Smooth muscle cell (in vitro differentiated cells): ENCODE results near the gene LRRC71. TPM values are rescaled to one million over a fixed set of nuclear protein-coding genes. Genes with fewer than 3 reads are reported as not detected.

Source experiments
- DNase-seq: peaks from one replicate; lab custom pipeline; 2025; ENCODE audit not compliant: unreplicated experiment; lab: John Stamatoyannopoulos, UW
- H2AFZ ChIP-seq: fragments of 200-600 bp; sonication (generic); 2 replicates; pipeline ENCODE4 v1.6.0; 2016; ENCODE audit warnings: antibody characterized with exemption, low read depth, mild to moderate bottlenecking
- H3F3A ChIP-seq: fragments of 200-600 bp; sonication (generic); 2 replicates; pipeline ENCODE4 v1.6.0; 2017; ENCODE audit warnings: antibody characterized with exemption, low read depth
- H3K27ac ChIP-seq: fragments of 200-600 bp; sonication (generic); 2 replicates; pipeline ENCODE4 v1.5.1; 2016; ENCODE audit warnings: low read depth, mild to moderate bottlenecking
- H3K27me3 ChIP-seq: fragments of 200-600 bp; sonication (generic); 2 replicates; pipeline ENCODE4 v1.6.1; 2016; ENCODE audit warnings: low read depth, mild to moderate bottlenecking
- H3K36me3 ChIP-seq: fragments of 200-600 bp; sonication (generic); 2 replicates; pipeline ENCODE4 v1.5.1; 2016; ENCODE audit warnings: low read depth
- H3K4me1 ChIP-seq: fragments of 200-600 bp; sonication (generic); 2 replicates; pipeline ENCODE4 v1.5.1; 2016; ENCODE audit warnings: low read depth
- H3K4me2 ChIP-seq: fragments of 200-600 bp; sonication (generic); 2 replicates; pipeline ENCODE4 v1.6.0; 2016; ENCODE audit warnings: mild to moderate bottlenecking
- H3K4me3 ChIP-seq: fragments of 200-600 bp; sonication (generic); 2 replicates; pipeline ENCODE4 v1.5.1; 2016; ENCODE audit warnings: mild to moderate bottlenecking
- H3K79me2 ChIP-seq: fragments of 200-600 bp; sonication (generic); 2 replicates; pipeline ENCODE4 v1.6.0; 2016; ENCODE audit warnings: low read depth, mild to moderate bottlenecking
- H3K9ac ChIP-seq: fragments of 200-600 bp; sonication (generic); 2 replicates; pipeline ENCODE4 v1.6.0; 2016; ENCODE audit warnings: low read depth
- H3K9me3 ChIP-seq: fragments of 200-600 bp; sonication (generic); replicated peaks from 2 replicates; pipeline ENCODE4 v1.5.1; 2016; ENCODE audit warnings: low read depth
- H4K20me1 ChIP-seq: fragments of 200-600 bp; sonication (generic); 2 replicates; pipeline ENCODE4 v1.6.0; 2016; ENCODE audit warnings: low read depth
- CTCF ChIP-seq: fragments of 200-600 bp; sonication (generic); IDR thresholded peaks from 2 replicates; pipeline ENCODE4 v1.5.1; 2017; ENCODE audit warnings: borderline replicate concordance, mild to moderate bottlenecking, antibody characterized with exemption; ENCODE audit not compliant: insufficient read depth, poor library complexity, severe bottlenecking
- WGBS: methylation state at CpG from one replicate; pipeline ENCODE4 v1.1.7; 2016; ENCODE audit warnings: low lambda C conversion rate; 5-methylcytosine and 5-hydroxymethylcytosine counted together
- polyA plus RNA-seq: library from polyadenylated mRNA; unstranded; fragments of >200 nt; fragmentation: Nextera tagmentation; extraction: Ambion mirVana; gene quantifications from 2 replicates; pipeline ENCODE4 v1.2.1, GENCODE V29; 2016
- total RNA-seq: library from RNA; depleted of rRNA; stranded (reverse); fragments of >200 nt; gene quantifications from 2 replicates; pipeline ENCODE4 v1.2.3, GENCODE V29; 2014

Gene LRRC71
- total and polyA plus RNA-seq, 2 experiments from 2014 or later: not detected

GRCh38 chr1:156904187-156904959 lies 16.1 kb upstream of the LRRC71 start:
- H3K4me2 ChIP-seq: no peak overlapping the region
- H4K20me1 ChIP-seq: no peaks in the 10 kb centered on the region
- H3K27ac ChIP-seq: no peak overlapping the region
- H3K9ac ChIP-seq: no peak overlapping the region
- H3K36me3 ChIP-seq: no peaks in the 10 kb centered on the region
- no peaks in the 10 kb centered on the region for H3K79me2 ChIP-seq
- H3K27me3 ChIP-seq: no peaks in the 10 kb centered on the region
- no peak overlapping the region for H3K4me3 ChIP-seq
- no peaks in the 10 kb centered on the region for H3F3A ChIP-seq
- H3K9me3 ChIP-seq: no peaks in the 10 kb centered on the region
- 89% methylated on average over 19 of the region's 19 CpGs for WGBS
- no peaks in the 10 kb centered on the region for H3K4me1 ChIP-seq
- no peak for TF ChIP-seq CTCF
- DNase-seq: no peak
- H2AFZ ChIP-seq: no peak overlapping the region

- H2AFZ ChIP-seq: no peak overlapping the region
- no peak overlapping the region for H3K4me3 ChIP-seq
- H3K27me3 ChIP-seq: no peaks in the 10 kb centered on the region
- H3K27ac ChIP-seq: no peak overlapping the region
- DNase-seq: no peak
- 93% methylated on average over 16 of the region's 16 CpGs for WGBS
- TF ChIP-seq CTCF: no peak
- no peak overlapping the region for H3K9ac ChIP-seq
- no peaks in the 10 kb centered on the region for H4K20me1 ChIP-seq
- H3K4me1 ChIP-seq: no peaks in the 10 kb centered on the region
- no peaks in the 10 kb centered on the region for H3F3A ChIP-seq
- no peaks in the 10 kb centered on the region for H3K36me3 ChIP-seq
- no peaks in the 10 kb centered on the region for H3K79me2 ChIP-seq
- H3K4me2 ChIP-seq: no peak overlapping the region
- no peaks in the 10 kb centered on the region for H3K9me3 ChIP-seq
Observed at GRCh38 chr1:156905176-156905575, 15.3 kb upstream of the LRRC71 start.

GRCh38 chr1:156905651-156906050 lies 14.8 kb upstream of the LRRC71 start:
- Histone ChIP-seq H3K27me3 (no peaks in the 10 kb centered on the region), H3K79me2 (no peaks in the 10 kb centered on the region), H4K20me1 (no peaks in the 10 kb centered on the region), H3K4me3 (no peak overlapping the region), H3K4me1 (no peaks in the 10 kb centered on the region), H3K36me3 (no peaks in the 10 kb centered on the region), H3K9ac (no peak overlapping the region), H3K4me2 (no peak overlapping the region), H3K9me3 (no peaks in the 10 kb centered on the region), H3K27ac (no peak overlapping the region), H2AFZ (no peak overlapping the region), H3F3A (no peaks in the 10 kb centered on the region)
- TF ChIP-seq CTCF: no peak
- no peak for DNase-seq
- 65% methylated on average over 4 of the region's 4 CpGs for WGBS
